GM19238 (cell line): ENCODE data around the gene SELENOV.
A peak's percentile ranks its signal among the peaks of the same experiment; 100 is the strongest.

Experiments
- DNase-seq: peaks from one replicate; pipeline ENCODE4 v3.0.0; 2011; ENCODE audit warnings: low spot score; ENCODE audit not compliant: insufficient read length

The SELENOV gene

GRCh38 chr19:39492788-39493187 is 22.2 kb upstream of the SELENOV start:
- DNase-seq: no peak

- no peak for DNase-seq
Measured at GRCh38 chr19:39494661-39495060, 20.3 kb upstream of the SELENOV start.

- no peak for DNase-seq
Measured at GRCh38 chr19:39496063-39496462, 18.9 kb upstream of the SELENOV start.

GRCh38 chr19:39497701-39497995 is 17.3 kb upstream of the SELENOV start:
- DNase-seq: no peak

GRCh38 chr19:39497996-39498797 is 16.7 kb upstream of the SELENOV start:
- peak; percentile 44 for DNase-seq

GRCh38 chr19:39498798-39499642 is 15.9 kb upstream of the SELENOV start, which contains the start of gene DLL3:
DLL3 (plus strand) TSS chr19:39498947; CDS start chr19:39498975, 28 bp downstream.
- DNase-seq: no peak

GRCh38 chr19:39499932-39500331 is 15.0 kb upstream of the SELENOV start:
- no peak for DNase-seq

GRCh38 chr19:39500543-39500942 is 14.4 kb upstream of the SELENOV start:
- DNase-seq: no peak

GRCh38 chr19:39501340-39501739 is 13.6 kb upstream of the SELENOV start:
- DNase-seq: no peak

- DNase-seq: peak; percentile 84
Measured at GRCh38 chr19:39502640-39503417, 12.1 kb upstream of the SELENOV start.

GRCh38 chr19:39506598-39506943 is 8.4 kb upstream of the SELENOV start:
- DNase-seq: no peak

GRCh38 chr19:39506944-39507714 is 7.8 kb upstream of the SELENOV start:
- DNase-seq: peak; percentile 69

- DNase-seq: no peak
Measured at GRCh38 chr19:39507715-39508364, 7.1 kb upstream of the SELENOV start.

- DNase-seq: no peak
Measured at GRCh38 chr19:39508629-39509028, 6.3 kb upstream of the SELENOV start.

GRCh38 chr19:39509233-39509632 is 5.7 kb upstream of the SELENOV start:
- no peak for DNase-seq

- DNase-seq: no peak
Measured at GRCh38 chr19:39512988-39513387, 2.0 kb upstream of the SELENOV start.

- no peak for DNase-seq
Measured at GRCh38 chr19:39515551-39516191, 732 bp downstream of the SELENOV start.

- no peak for DNase-seq
Measured at GRCh38 chr19:39516270-39516669, 1.3 kb downstream of the SELENOV start.

- DNase-seq: no peak
Measured at GRCh38 chr19:39517432-39517831, 2.5 kb downstream of the SELENOV start.

- DNase-seq: no peak
Measured at GRCh38 chr19:39518458-39518857, 3.5 kb downstream of the SELENOV start.
